ENCODE measurements around the gene PLOD2.

DNA sequence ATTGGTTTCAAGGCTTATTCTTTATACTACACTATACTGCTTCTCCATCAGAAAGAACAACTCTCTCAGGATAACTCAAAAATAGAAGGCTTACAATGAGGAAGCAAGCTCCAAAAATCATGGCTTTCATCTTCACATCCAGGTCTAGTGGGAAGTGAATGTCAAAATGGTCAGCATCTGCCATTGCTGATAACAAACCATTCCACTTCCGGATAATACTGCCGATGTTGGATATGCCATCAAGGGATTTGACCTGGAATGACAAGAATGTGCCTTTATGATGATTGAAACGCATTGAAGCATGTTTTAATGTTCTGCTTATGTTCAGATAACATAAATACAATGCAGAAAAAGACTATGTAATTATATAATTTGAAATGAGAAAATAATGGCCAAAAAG lies 34.0 kb upstream of the PLOD2 start:
- no peak for TF ChIP-seq EP300 (IDR thresholded peaks at IDR 0.05; ENCODE audit: borderline replicate concordance)
- no peak for TF ChIP-seq CREB1 (IDR thresholded peaks at IDR 0.05; ENCODE audit: low read depth)
- TF ChIP-seq YY1 (IDR thresholded peaks at IDR 0.05; ENCODE audit: low read depth), result no peak
- TF ChIP-seq, protein P1, sequence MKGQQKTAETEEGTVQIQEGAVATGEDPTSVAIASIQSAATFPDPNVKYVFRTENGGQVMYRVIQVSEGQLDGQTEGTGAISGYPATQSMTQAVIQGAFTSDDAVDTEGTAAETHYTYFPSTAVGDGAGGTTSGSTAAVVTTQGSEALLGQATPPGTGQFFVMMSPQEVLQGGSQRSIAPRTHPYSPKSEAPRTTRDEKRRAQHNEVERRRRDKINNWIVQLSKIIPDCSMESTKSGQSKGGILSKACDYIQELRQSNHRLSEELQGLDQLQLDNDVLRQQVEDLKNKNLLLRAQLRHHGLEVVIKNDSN (IDR thresholded peaks at IDR 0.05), result no peak
- no peak for TF ChIP-seq EGR1 (IDR thresholded peaks at IDR 0.05)
- no peak for TF ChIP-seq NFIC (IDR thresholded peaks at IDR 0.05)
- TF ChIP-seq CEBPB (IDR thresholded peaks at IDR 0.05), result no peak
- TF ChIP-seq RAD21 (IDR thresholded peaks at IDR 0.05; ENCODE audit: low read depth), result no peak
- TF ChIP-seq ZBTB7A (IDR thresholded peaks at IDR 0.05; ENCODE audit: low read depth), result no peak
- TF ChIP-seq TEAD4 (IDR thresholded peaks at IDR 0.05), result no peak
- TF ChIP-seq, protein P2, sequence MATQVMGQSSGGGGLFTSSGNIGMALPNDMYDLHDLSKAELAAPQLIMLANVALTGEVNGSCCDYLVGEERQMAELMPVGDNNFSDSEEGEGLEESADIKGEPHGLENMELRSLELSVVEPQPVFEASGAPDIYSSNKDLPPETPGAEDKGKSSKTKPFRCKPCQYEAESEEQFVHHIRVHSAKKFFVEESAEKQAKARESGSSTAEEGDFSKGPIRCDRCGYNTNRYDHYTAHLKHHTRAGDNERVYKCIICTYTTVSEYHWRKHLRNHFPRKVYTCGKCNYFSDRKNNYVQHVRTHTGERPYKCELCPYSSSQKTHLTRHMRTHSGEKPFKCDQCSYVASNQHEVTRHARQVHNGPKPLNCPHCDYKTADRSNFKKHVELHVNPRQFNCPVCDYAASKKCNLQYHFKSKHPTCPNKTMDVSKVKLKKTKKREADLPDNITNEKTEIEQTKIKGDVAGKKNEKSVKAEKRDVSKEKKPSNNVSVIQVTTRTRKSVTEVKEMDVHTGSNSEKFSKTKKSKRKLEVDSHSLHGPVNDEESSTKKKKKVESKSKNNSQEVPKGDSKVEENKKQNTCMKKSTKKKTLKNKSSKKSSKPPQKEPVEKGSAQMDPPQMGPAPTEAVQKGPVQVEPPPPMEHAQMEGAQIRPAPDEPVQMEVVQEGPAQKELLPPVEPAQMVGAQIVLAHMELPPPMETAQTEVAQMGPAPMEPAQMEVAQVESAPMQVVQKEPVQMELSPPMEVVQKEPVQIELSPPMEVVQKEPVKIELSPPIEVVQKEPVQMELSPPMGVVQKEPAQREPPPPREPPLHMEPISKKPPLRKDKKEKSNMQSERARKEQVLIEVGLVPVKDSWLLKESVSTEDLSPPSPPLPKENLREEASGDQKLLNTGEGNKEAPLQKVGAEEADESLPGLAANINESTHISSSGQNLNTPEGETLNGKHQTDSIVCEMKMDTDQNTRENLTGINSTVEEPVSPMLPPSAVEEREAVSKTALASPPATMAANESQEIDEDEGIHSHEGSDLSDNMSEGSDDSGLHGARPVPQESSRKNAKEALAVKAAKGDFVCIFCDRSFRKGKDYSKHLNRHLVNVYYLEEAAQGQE (IDR thresholded peaks at IDR 0.05; ENCODE audit: low read depth), result no peak
- TF ChIP-seq TAF1 (IDR thresholded peaks at IDR 0.05; ENCODE audit: low read depth), result no peak
- TF ChIP-seq FOXM1 (IDR thresholded peaks at IDR 0.05; ENCODE audit: borderline replicate concordance, low read depth), result no peak
- TF ChIP-seq, protein P3, sequence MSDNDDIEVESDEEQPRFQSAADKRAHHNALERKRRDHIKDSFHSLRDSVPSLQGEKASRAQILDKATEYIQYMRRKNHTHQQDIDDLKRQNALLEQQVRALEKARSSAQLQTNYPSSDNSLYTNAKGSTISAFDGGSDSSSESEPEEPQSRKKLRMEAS (IDR thresholded peaks at IDR 0.05), result no peak
